Heart left ventricle (tissue), 13 donors: Measurements from ENCODE around the gene TRIP13.

ENCODE experiments used
- POLR2A ChIP-seq, 2 donors: fragments of 450-650 bp; IDR thresholded peaks; one replicate each; pipeline ENCODE4 v1.6.1; 2017; ENCODE audit warnings: antibody characterized with exemption in 2 of 2, mild to moderate bottlenecking in 2 of 2, moderate library complexity in 2 of 2
- TF ChIP-seq, protein P1 (sequence below), 12 donors: fragments of 200-600 bp; sonication (generic) in 4 of 12; IDR thresholded peaks; one replicate each; pipeline versions ENCODE4 v1.5.0 to v1.8.0; 2018 to 2022; ENCODE audit warnings: antibody characterized with exemption in 12 of 12, mild to moderate bottlenecking in 5 of 12
- donor health status: ischemic (EF 13 %, LVEDD 7.1; RV severe dilation, severe dysfunction).
- donor health status: DM: no; HTN: yes; CAD: no.
- donor health status: DM: no; HTN: no; CAD: no.
- donor health status: ischemic (EF 25% LVEDD 6.9; RV normal size, moderate dysfunction).
- donor health status: ischemic (EF 25% LVEDD 5.7; RV mildly dilated, moderate dysfunction).
- donor health status: ischemic (EF 35%, LVEDD 5.7; RV mildly dilated, moderate dysfunction).
- donor health status: nonischemic (EF 11% LVEDD 7.7; RV severe dilation, severe dysfunction).
- donor health status: DM: yes; HTN: yes; CAD: no.
- donor health status: PGD.
- donor health status: ischemic (EF 29% LVEDD 5.4; RV normal size, mild dysfunction).
- donor health status: nonischemic (EF 23%, LVEDD 6.1; RV moderate dilation, normal function).

DNA sequence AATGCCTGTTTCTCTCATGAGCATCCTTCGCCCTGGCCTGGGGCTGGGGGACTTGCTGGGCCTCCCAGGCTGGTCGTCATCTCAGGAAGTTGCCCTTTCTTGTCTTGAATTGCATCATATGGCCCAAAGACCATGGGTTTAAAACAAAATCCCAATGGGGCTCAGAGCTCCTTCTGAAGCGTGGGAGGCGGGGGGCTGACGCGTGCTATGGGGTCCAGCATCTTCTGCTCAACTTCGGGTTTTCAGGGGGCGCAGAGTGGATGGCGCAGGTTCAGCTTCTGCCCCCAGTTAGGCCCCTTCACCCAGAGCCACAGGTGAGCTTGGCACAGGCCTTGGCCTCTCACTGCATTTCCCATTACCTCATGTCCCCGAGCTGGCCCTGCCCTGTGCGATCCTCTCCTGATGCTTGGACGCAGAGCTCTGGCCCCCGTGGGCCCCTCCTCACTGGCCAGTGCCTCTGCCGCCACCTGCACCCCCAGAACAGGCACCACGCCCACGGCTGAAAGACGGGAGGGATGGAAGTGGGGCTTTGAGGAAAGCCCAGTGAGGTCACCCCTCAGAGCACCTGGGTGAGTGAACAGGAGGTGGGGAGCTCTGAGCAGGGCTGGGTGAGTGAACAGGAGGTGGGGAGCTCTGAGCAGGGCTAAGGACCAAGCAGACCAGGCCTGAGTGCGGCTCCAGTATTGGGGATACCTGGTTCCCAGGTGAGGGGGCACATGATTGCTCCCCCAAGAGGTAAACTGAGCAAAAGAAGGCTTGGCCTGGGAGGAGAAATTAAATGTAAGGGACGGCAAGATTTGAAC lies 56.0 kb downstream of the TRIP13 start:
- TF ChIP-seq POLR2A (IDR thresholded peaks at IDR 0.05): no peak
- TF ChIP-seq, protein P1, sequence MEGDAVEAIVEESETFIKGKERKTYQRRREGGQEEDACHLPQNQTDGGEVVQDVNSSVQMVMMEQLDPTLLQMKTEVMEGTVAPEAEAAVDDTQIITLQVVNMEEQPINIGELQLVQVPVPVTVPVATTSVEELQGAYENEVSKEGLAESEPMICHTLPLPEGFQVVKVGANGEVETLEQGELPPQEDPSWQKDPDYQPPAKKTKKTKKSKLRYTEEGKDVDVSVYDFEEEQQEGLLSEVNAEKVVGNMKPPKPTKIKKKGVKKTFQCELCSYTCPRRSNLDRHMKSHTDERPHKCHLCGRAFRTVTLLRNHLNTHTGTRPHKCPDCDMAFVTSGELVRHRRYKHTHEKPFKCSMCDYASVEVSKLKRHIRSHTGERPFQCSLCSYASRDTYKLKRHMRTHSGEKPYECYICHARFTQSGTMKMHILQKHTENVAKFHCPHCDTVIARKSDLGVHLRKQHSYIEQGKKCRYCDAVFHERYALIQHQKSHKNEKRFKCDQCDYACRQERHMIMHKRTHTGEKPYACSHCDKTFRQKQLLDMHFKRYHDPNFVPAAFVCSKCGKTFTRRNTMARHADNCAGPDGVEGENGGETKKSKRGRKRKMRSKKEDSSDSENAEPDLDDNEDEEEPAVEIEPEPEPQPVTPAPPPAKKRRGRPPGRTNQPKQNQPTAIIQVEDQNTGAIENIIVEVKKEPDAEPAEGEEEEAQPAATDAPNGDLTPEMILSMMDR (IDR thresholded peaks at IDR 0.05): no peak
